Femur (tissue), 1 donor: Measurements from ENCODE around the gene ANKRD65.
"Not testable (repeated sequence)": the region's sequence is repeated elsewhere in the genome, so short reads cannot be mapped to it uniquely, and the experiment has no call there.

Experiments used
- DNase-seq: peaks from one replicate; pipeline ENCODE4 v3.0.0-alpha.2; 2017

The ANKRD65 gene

GRCh38 chr1:1393014-1393413 is 28.1 kb downstream of the ANKRD65 start:
- no peak for DNase-seq

GRCh38 chr1:1391225-1391624 is 29.9 kb downstream of the ANKRD65 start:
- DNase-seq = no peak

GRCh38 chr1:1390675-1391074 is 30.4 kb downstream of the ANKRD65 start:
- no peak for DNase-seq

GRCh38 chr1:1388078-1388472 is 33.0 kb downstream of the ANKRD65 start:
- DNase-seq = no peak

GRCh38 chr1:1387098-1388077 is 33.7 kb downstream of the ANKRD65 start:
- no peak for DNase-seq

GRCh38 chr1:1385931-1386330 is 35.1 kb downstream of the ANKRD65 start:
- no peak for DNase-seq

GRCh38 chr1:1385339-1385738 is 35.7 kb downstream of the ANKRD65 start:
- not testable (repeated sequence) for DNase-seq

GRCh38 chr1:1381294-1381693 is 39.8 kb downstream of the ANKRD65 start:
- DNase-seq = no peak

- no peak for DNase-seq
Measured at GRCh38 chr1:1380860-1381259, 40.2 kb downstream of the ANKRD65 start.

- no peak for DNase-seq
Measured at GRCh38 chr1:1377540-1378205, 43.4 kb downstream of the ANKRD65 start.

- DNase-seq = no peak
Measured at GRCh38 chr1:1376551-1377226, 44.4 kb downstream of the ANKRD65 start.

GRCh38 chr1:1374929-1375662 is 46.0 kb downstream of the ANKRD65 start, which contains the start of gene AURKAIP1:
Gene AURKAIP1 (minus strand): TSS chr1:1375207. CDS start chr1:1374756, 451 bp downstream.
- peak; percentile 99 for DNase-seq

- peak; percentile 52 for DNase-seq
Measured at GRCh38 chr1:1374589-1374928, 46.5 kb downstream of the ANKRD65 start.

GRCh38 chr1:1373815-1374588 is 47.1 kb downstream of the ANKRD65 start:
- no peak for DNase-seq

GRCh38 chr1:1373051-1373814 is 47.8 kb downstream of the ANKRD65 start:
- no peak for DNase-seq

- DNase-seq = peak; percentile 82
Measured at GRCh38 chr1:1371746-1372711, 49.0 kb downstream of the ANKRD65 start.

- DNase-seq = peak; percentile 78
Measured at GRCh38 chr1:1371364-1371745, 49.7 kb downstream of the ANKRD65 start.

GRCh38 chr1:1370771-1371300 is 50.2 kb downstream of the ANKRD65 start:
- DNase-seq = peak; percentile 41

GRCh38 chr1:1370094-1370493 is 51.0 kb downstream of the ANKRD65 start:
- not testable (repeated sequence) for DNase-seq
